AG04449 (cell line): ENCODE measurements around the gene DCXR.

Source experiments
- CTCF ChIA-PET: fragments of 350-600 bp; formaldehyde crosslinking; extraction: SDS; loops from one replicate; lab custom pipeline; 2021; ENCODE audit warnings: antibody characterized with exemption; lab: Yijun Ruan, JAX
- POLR2A ChIA-PET: fragments of 400-600, 350-600 bp; formaldehyde crosslinking; extraction: SDS; loops from one replicate; lab custom pipeline; 2020; ENCODE audit warnings: antibody characterized with exemption, inconsistent platforms; lab: Yijun Ruan, JAX
- DNase-seq: peaks from one replicate; pipeline ENCODE4 v3.0.0-alpha.2; 2010; ENCODE audit warnings: low read depth, low spot score
- H3K4me3 ChIP-seq: 2 replicates; pipeline ENCODE4 v1.5.1; 2011; ENCODE audit warnings: low read depth, mild to moderate bottlenecking, control low read depth, low read length
- CTCF ChIP-seq: IDR thresholded peaks from one replicate; pipeline ENCODE4 v1.5.1; 2011; ENCODE audit warnings: mild to moderate bottlenecking, moderate library complexity, low read length, control low read depth, inconsistent platforms; ENCODE audit not compliant: insufficient read depth; ENCODE audit errors: missing control alignments

DCXR gene

GRCh38 chr17:82022981-82023446 lies 14.5 kb downstream of the DCXR start, which contains the start of gene LRRC45:
Gene LRRC45, plus strand, starts transcription at chr17:82023305. Its CDS starts 339 bp downstream, at chr17:82023644.
- ChIA-PET POLR2A (interaction anchor here (0.7 to 1.0 kb wide), 6 partner anchors 8 to 233 kb away, joined by 3 to 4 read pairs (median 3); partner anchors contain the start of genes DCXR, RAC3 and SLC16A3), CTCF (interaction anchor here (0.6 to 10.7 kb wide), 13 partner anchors 9 to 133 kb away, joined by 3 to 290 read pairs (median 7); partner anchors contain the start of genes DCXR, NOTUM and RAC3)
- H3K4me3 ChIP-seq = peak within 1 kb of the TSS; percentile 81
- DNase-seq = peak; percentile 94
- TF ChIP-seq CTCF = no peak

GRCh38 chr17:82022310-82022980 lies 15.1 kb downstream of the DCXR start, which contains the start of gene CENPX:
Gene CENPX, minus strand, starts transcription at chr17:82022878. Its CDS starts 17 bp downstream, at chr17:82022861.
- peak within 1 kb of the TSS; percentile 81 for H3K4me3 ChIP-seq
- TF ChIP-seq CTCF = no peak
- POLR2A ChIA-PET = interaction anchor here (0.7 to 1.2 kb wide), 8 partner anchors 9 to 291 kb away, joined by 3 to 4 read pairs (median 3); partner anchors contain the start of genes DCXR, RAC3 and SLC16A3
- no peak for DNase-seq
- CTCF ChIA-PET = interaction anchor here (1.0 to 10.7 kb wide), 18 partner anchors 7 to 132 kb away, joined by 3 to 290 read pairs (median 6); partner anchors contain the start of genes DCXR, NOTUM, PYCR1 and RAC3

GRCh38 chr17:82021900-82022309 lies 15.6 kb downstream of the DCXR start:
- POLR2A ChIA-PET = interaction anchor here (1.0 to 1.2 kb wide), 2 partner anchors 13 to 291 kb away, joined by 3 to 4 read pairs; no protein-coding TSS in a partner anchor
- DNase-seq = no peak
- CTCF ChIA-PET = interaction anchor here (1.0 to 10.7 kb wide), 18 partner anchors 7 to 297 kb away, joined by 3 to 290 read pairs (median 6); partner anchors contain the start of genes DCXR, NOTUM and PYCR1
- peak overlapping the region; percentile 81 for H3K4me3 ChIP-seq
- no peak for TF ChIP-seq CTCF

- CTCF ChIA-PET = interaction anchor here (0.9 to 10.7 kb wide), 24 partner anchors 8 to 297 kb away, joined by 3 to 290 read pairs (median 4); partner anchors contain the start of genes DCXR, NOTUM and PYCR1
- no peak for DNase-seq
- POLR2A ChIA-PET = interaction anchor here (0.9 to 1.2 kb wide), 4 partner anchors 12 to 290 kb away, joined by 3 to 10 read pairs (median 4); no protein-coding TSS in a partner anchor
- peak overlapping the region; percentile 81 for H3K4me3 ChIP-seq
- peak; percentile 76 for TF ChIP-seq CTCF
These were observed 16.2 kb downstream of the DCXR start for GRCh38 chr17:82021107-82021899.

- DNase-seq = no peak
- TF ChIP-seq CTCF = no peak
- H3K4me3 ChIP-seq = no peak overlapping the region
- ChIA-PET CTCF (interaction anchor here (0.7 to 10.7 kb wide), 28 partner anchors 9 to 289 kb away, joined by 3 to 290 read pairs (median 4); partner anchors contain the start of genes ARHGDIA, DCXR and NOTUM), POLR2A (interaction anchor here (0.9 to 1.0 kb wide), 2 partner anchors 61 to 148 kb away, joined by 3 to 10 read pairs; no protein-coding TSS in a partner anchor)
These were observed 16.9 kb downstream of the DCXR start for GRCh38 chr17:82020572-82021106.
